Iris pigment epithelial cell (primary cell): ENCODE data around the gene GPSM1.

Source experiments
- DNase-seq: peaks from one replicate; pipeline ENCODE4 v3.0.0-alpha.2; 2011; ENCODE audit warnings: low read depth

The GPSM1 gene

DNA sequence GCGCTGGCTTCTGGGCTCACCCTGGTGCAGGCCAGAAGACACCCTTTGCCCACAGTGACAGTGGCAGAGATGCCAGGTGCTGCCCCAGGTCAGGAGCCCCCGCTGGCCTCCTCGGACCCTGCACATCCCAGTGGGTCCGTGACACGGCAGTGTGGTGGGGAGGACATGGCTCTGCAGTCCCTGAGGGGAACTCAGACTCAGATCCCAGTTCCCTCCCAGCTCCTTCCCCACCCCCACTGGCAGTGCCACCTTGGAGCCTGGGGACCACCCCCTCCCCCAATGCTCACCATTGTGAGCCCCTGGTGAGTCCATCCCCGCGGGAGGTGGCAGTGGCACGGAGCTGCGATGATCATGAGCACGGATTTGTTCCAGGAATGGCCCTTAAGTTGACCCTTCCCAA, 22.9 kb upstream of the GPSM1 start:
- no peak for DNase-seq

DNA sequence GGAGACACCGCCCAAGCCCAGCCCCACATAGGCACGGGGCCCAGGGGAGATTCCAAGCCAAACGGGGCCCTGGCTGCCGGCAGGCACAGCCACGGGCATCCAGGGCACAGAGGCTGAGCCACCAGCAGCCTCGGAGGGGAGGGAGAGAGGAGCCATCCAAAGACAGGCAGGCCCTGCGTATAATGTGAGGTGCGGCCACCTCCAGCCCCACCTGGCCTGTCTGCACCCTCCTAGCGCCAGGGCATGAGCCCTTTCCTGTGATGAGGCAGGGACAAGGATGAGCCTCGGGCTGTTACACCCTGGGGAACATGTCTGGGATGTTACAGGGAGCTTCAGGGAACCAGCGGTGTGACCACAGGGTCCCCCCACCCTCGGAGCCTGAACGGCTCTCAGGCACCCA, 22.4 kb upstream of the GPSM1 start:
- no peak for DNase-seq

DNA sequence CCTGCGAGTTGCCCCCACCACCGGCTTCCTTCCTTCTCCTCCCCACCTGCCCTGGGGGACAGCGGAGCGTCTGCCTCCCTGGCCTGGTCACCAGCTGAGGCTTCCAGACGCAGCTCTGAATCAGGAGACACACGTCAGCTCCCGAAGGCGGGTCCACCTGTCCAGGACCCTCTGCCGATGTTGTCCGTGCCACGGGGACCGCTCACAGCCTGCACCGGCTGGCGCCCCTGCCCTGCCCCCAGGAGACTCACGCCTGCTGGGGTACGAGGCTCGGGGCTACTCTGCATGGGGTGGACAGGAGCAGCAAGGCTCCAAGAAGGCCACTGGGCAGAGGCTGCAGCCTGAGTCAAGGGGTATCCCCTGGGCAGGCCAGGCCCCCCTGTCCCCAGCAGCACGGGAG, 21.5 kb upstream of the GPSM1 start:
- no peak for DNase-seq

DNA sequence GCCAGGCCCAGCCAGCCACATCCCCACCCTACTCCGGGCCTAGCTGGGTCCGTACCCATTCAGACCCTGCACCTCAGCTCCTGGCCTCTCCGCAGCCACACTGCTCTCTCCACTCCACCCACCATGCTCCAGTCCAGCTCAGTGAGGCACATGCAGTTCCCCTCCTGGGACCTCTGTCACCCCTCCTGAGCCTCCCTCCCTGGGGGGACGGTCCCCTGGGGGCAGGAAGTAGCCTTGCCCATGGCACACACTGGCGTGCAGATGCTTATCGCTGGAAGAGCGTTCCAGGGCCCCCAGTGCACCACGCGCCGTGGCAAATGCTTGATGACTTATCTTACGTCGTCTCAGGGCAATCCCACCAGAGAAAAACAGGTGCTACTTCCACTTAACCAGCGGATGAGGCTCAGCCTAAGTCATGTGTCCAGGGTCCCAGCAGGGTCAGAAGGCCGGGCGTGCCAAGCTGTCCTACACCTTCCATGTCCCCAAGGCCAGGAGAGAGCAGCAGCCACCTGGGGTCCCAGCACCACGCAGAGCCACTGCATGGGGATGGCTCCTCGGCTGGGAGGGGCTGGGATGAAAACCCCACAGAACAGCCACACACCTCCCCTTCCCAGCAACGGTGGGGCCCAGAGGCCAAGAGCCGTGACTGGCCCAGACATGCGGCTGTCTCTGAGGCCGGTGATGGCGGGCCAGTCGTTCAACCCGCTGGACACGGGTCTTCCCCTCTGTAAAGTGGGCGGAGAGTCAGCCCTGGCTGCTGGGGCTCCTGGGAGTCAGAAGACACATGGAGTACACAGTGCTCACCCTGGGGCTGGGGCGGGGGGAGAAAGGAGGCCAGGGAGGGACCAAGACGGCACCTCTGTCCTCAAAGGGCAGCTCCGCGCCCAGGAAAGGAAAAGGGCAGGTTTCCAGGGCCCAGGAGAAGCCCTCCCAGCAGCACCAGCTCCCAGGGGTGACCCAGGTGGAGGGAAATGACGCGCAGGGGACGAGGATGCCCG, 20.8 kb upstream of the GPSM1 start:
- DNase-seq: no peak

DNA sequence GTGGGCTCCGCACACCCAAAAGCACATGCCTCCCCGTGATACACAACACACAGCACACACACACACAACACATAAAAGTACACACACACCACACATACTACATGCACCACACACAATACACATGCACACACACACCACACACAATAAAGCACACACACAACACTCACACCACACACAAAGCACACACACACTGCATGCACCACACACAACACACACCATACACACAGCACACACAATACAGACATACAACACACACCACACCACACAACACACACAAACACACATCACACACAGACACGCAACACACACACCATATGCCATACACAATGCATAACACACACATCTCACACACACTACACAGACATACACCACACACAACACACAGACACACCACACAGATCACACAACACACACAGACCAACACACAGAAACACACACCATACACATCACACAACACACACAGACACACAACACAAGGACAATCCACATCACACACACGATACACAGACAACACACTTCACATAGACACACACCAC, 20.1 kb upstream of the GPSM1 start:
- no peak for DNase-seq

DNA sequence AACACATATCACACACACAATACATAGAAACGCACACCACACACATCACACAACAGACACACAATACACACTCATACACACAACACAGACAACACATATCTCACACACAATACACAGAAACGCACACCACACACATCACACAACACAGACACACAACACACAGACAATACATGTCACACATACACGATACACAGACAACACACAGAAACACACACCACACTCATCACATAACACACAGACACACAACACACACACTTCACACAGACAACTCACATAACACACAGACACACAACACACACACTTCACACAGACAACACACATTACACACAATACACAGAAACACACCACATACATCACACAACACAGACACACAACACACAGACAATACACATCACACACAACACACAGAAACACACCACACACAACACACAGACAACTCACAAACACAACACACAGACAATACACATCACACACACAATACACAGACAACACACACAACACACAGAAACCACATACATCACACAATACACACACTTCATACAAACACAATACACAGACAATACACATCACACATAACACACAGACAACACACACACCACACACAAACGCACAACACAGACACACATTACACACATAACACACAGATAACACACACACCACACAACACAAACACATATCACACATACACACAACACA, 19.2 kb upstream of the GPSM1 start:
- no peak for DNase-seq

DNA sequence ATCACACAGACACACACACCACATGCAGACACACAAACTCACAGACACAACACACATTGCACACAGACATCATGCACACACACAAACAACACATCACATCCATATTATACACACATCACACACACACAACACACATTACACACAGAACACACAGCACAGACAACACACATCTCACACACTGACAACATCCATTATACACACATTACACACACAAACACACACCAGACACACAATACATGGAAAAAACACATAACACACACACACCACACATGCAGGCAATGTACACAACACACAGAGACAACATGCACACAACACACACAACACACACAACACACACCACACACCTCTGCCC, 18.7 kb upstream of the GPSM1 start:
- no peak for DNase-seq

DNA sequence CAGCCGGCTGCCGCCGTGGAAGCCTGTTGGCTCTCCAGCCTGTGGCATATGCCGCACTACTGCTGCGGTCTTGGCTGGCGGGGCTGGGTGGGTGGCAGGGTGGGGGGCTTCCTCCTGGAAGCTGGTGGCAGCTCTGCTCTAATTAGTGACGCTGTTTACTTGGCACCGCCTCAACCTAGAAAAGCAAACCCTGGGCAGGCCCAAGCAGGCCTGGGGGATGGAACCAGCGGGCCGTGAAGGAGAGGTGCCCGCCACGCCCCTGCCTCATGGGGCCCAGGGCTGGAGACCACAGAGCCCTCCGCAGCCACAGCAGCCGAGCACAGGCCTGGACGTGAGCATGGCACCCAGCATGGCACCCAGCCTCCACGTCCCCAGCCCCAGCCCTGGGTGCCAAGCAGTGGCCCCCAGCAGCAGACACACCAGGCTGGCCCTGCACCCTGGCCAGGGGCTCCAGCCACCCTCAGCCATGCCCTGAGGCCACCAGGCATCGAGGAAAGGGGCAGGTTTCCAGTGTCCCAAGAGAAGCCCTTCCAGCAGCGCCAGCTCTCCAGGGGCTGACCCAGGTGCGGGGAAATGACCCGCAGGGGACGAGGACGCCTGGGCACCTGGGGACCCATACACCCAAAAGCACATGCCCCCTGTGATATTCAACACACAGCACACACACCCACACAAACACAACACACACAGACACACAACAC, 18.1 kb upstream of the GPSM1 start:
- DNase-seq: no peak

DNA sequence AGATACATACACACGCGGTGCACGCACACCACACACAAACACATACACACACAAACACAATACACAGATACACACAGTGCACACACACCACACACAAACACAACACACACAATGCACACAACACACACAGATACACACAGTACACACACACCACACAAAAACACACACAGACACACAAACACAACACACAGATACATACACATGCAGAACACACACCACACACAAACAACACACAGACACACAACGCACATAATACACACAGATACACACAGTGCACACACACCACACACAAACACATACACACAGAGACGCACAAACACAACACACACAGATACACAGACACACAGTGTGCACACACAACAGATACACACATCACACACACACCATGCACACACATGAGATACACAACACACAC, 17.5 kb upstream of the GPSM1 start:
- no peak for DNase-seq

DNA sequence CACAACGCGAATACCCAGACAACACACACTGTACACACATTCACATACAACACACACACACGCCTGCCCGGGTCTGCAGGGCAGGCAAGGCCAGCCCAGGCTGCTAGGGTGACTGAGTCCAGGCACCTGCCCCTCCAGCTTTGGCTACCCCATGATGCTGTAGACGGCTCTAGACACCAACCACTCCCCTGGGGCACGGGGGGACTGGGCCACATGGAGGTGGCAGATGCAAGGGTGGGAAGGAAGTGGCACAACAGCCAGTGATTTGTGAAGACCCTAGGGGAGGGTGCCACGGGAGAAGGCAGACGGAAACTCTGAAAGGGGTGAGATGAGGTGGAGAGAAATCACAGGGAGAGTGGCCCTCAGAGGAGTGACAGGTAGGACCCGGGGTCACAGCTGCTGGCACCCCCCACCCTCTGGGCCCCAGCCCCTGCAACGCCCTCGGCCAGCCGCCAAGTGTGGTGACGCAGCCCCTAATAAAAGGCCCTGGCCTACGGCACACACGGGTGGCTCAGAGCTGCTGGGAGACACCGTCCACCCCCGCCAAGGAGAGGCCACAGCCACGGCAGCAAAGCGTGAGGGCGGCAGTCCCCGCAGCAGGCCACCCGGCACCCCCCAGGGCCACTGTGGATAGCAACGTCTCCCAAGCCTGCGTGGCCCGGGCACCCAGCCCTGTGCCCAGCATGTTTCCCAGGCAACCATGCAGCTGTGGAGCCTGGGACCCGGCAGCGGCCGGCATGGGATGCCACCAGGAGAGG, 16.9 kb upstream of the GPSM1 start:
- no peak for DNase-seq

DNA sequence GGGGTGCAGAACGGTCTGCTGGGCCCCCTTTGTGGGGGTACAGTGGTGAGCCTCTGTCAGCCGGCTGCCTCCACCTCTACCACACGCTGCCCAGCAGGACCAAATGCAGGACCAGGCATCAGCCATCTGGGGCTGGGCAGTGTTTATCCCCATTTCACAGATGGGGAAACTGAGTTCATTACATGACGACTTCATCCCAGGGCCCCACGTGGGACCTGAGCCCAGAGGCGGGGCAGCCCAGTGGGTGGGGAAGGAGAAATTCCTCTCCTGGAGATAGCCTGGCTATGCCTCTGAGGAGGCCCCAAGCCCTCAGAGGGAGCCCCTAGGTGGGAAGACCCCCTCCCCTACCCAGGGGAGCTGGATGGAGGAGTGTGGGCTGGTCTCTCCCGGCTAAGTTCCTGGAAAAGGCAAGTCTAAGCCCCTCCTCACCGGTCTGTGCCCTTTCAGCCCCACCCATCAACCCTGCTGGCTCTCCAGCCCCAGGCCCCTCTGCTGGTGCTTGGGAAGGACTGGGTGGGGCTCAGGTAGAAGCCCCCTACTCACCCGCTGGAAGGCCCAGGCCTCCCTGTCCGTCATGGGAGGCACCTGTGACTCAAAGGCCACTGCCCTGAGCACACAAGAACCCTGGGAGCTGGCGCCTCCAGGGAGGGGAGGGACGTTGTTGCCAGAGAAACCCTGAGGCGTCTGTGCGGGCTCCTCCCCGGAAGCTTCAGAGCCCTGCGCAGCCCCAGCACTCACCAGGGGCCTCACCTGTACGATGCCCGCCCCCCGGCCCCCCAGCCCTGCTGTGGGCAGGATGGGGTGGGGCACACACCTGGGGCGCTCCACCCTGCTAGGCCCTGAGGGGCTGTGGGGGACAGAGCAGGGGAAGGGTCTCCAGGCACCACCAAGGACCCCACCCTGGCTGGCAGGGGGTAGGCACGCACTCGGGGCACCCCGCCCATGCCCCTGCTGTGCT, 16.0 kb upstream of the GPSM1 start:
- DNase-seq: no peak

DNA sequence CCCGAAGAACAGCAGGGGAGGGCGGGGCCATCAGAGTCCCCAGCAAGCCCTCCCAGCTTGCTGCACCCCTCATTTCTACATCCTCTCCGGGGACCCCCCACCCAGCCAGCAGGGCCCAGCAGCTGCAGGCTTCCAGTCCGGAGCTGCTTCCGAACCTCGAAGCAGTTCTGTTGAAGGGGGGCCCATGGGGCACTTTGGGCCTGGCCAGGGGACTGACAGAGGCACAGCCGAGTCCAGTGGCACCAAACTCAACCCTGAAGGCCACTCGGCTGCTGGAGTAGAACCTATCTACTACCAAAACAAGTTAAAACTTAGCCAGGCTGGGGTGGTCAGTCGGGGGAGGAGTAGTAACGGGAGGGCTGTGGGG, 15.3 kb upstream of the GPSM1 start:
- DNase-seq: no peak

DNA sequence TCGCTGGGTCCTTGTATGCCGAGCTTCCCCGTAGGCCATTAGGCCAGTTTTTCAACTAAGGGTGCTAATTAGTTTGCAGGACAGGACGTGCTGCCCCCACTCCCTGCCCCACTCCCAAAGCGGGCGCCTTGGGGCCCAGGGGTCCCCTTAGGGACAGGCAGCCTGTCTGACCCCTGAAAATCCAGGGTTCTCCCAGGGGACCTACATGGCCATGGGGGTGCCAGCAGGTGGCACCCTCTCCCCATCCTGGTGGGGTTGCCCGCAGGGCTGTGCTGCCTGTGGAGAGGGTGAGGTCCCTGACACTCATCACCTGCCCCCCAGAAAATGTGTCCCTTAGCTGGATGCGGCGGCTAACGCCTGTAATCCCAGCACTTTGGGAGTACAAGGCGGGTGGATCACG, 14.9 kb upstream of the GPSM1 start:
- peak; percentile 53 for DNase-seq

DNA sequence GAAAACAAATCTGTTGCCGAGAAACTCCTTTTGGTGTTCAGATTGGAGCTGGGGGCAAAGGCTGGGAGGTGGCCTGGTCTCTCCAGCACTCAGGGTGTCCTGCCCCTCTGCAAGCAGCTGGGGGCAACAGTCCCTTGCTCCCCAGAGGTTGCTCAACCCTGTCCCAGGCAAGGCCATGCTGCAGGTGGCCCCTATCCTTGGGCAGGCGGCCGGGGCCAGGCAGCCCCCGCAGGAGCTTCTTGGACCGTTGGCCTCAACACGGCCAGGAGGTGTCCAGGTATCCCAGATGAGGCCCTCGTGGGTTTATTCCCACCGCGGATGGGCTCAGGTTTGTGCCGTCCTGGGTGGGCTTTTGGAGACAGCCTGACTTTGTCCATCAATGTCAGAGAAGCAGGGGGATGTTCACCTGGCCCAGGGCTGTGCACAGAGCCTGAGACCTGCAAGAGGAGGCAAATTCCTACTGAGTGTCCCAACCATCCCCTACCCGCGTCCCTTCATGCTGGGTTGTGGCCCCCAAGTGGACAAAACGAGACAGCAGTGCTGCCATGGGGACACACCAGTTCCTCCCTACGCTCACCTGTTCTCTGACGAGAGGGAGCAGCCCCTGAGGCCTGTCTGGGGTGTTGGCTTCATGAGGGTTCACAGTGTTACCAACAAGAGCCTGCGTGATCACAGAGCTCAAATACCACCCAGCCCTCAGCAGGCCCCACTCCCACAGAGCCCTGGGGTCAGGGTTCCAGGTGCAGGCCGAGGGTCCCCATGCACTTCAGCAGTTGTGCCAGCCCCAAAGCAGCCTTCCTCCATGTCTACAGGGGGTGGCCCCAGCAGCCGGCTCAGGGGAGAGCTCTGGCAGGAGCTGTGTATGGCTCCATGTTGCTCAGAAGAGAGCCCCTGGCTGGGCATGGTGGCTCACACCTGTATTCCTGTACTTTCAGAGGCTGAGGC, 14.0 kb upstream of the GPSM1 start:
- DNase-seq: no peak

DNA sequence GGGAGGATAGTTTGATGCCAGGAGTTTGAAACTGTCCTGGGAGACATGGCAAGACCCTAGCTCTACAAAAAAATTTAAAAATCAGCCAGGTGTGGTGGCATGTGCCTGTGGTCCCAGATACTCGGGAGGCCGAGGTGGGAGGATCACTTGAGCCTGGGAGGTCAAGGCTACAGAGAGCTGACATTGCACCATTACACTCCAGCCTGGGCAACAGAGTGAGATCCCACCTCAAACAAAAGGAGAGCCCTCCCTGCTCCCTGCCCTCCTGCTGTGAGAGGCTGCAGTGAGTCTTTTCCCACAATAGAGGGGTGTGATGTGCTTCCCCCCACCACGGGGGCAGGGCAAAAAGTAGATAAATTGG, 13.3 kb upstream of the GPSM1 start:
- no peak for DNase-seq

DNA sequence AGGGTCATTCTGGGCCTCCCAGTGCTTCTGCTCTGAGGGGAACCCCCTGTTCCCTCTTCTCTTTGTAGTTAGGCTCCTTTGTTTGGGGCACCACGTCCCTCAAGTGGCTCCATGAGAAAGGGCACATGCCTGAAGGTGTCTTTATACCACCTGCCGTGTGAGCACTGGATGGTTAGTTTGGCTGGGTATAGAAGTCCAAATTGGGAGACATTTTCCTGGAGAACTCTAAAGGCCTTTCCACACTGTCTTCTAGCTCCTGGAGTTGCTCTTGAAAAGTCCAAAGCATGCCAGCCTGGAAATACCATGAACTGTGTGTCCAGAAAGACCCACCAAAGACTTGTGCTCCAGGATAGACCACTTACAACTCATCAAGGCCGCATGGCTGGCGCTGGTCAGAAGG, 12.4 kb upstream of the GPSM1 start:
- DNase-seq: no peak

DNA sequence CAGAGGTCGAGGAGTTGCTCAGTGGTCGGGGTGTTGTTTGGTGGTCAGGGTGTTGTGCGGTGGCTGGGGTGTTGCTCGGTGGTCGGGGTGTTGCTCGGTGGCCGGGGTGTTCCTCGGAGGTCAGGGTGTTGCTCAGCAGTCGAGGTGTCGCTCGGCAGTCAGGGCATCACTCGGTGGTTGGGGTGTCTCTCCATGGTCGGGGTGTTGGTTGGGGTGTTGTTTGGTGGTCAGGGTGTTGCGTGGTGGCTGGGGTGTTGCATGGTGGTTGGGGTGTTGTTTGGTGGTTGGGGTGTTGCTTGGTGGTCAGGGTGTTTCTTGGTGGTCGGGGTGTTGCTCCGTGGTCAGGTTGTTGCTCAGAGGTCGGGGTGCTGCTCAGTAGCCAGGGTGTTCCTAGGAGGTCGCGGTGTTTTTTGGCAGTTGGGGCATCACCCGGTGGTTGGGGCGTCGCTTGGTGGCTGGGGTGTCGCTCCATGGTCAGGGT, 11.0 kb upstream of the GPSM1 start:
- no peak for DNase-seq

DNA sequence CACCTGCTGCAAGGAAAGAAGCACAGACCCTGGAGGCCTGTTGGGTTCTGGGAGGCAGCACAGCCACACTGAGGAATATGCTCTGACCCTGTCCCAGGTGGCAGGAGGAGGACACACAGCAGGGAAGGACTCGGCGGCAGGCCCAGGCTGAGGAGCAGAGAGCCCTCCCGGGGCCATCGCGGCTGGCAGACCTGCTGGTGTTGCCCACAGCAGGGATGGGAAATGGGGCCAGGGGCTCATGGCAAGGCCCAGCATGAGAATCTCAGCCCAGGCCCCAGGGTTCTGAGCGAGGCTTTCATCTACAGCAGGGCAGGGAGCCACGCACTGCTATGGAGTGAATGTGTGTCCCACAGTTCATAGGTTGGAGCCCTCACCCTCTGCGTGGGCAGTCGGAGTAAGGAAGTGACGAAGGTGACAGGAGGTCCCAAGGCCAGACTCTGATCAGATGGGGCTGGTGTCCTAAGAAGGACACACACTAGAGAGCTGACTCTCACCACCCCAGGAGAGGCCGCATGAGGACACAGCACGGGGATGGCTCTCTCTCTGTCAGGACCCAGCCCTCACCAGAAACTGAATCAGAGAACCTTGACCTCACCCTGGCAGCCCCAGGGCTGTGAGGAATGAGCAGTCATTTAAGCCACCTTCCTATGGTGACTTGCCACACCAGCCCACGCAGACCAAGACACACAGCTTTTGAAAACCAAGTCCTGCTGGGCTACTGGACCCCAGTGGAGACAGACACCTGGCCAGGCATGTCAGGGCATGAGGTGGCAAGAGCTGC, 10.3 kb upstream of the GPSM1 start:
- DNase-seq: no peak

DNA sequence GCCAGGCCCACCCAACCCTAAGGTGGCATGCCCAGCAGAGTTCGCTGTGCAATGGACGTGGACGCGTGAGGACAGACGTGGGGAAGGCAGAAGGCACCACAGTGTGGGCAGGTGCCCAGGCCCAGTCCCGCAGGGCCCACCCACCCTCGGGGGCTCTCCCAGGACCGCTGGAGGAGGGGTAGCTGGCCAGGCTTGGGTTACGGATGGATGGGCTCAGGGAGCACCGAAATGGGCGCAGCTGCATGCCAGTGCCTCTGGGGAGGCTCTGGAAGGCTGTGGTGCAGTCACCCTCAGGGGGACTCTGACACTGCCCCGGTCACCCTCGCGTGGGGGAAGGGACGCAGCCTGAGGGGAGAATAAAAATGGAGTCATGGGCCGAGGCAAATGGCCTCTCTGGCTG, 9.6 kb upstream of the GPSM1 start:
- DNase-seq: no peak
